Measurements from ENCODE around the gene NAALADL2.
"Not testable (repeated sequence)": the region's sequence is repeated elsewhere in the genome, so short reads cannot be mapped to it uniquely, and the experiment has no call there.

The NAALADL2 gene

GRCh38 chr3:175248832-175249231, 389.7 kb downstream of the NAALADL2 start:
- DNase-seq (ENCODE audit: low read depth in 2 of 3, low spot score in 2 of 3), result no peak

DNA sequence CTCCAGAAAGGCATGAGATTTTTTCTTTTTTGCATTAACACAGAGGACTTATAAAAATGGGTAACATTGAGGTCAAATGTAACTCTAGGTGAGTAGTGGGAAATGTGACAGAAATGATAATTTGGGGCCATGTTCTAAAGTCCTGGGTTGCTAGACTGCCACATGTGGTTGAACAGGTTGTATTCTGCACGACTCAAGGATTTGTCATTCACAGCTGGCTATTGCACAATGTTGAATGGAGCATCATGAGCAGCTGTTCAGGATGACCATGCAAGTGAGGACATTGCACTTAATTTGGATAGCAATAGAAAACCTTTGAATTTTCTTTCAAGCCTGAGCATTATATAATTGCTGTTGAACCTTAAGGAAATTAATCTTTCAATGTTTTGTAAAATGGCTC, 396.6 kb downstream of the NAALADL2 start:
- no peak for DNase-seq (ENCODE audit: low read depth in 2 of 3, low spot score in 2 of 3)

DNA sequence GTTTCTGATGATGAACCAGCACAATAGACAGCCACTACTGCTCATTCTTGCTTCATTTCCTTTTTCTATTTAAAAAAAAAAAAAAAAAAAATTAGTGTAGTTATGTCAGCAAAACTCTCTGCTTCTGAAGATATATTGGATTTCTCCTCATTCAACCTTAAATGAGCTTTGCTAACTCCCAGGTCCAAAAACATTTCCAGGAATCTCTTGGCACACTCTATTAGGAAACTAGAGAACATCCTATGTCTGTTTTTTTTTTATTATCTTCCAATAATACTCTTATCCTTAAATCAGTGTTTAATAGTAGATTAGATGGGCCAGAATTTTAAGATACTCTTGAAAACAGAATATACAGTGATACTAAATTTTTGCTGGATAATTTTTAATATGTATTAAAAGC, 398.0 kb downstream of the NAALADL2 start:
- no peak for DNase-seq (ENCODE audit: low read depth in 2 of 3, low spot score in 2 of 3)

- no peak for DNase-seq (ENCODE audit: low read depth in 2 of 3, low spot score in 2 of 3)
Measured at GRCh38 chr3:175258763-175259162, 399.6 kb downstream of the NAALADL2 start.

DNA sequence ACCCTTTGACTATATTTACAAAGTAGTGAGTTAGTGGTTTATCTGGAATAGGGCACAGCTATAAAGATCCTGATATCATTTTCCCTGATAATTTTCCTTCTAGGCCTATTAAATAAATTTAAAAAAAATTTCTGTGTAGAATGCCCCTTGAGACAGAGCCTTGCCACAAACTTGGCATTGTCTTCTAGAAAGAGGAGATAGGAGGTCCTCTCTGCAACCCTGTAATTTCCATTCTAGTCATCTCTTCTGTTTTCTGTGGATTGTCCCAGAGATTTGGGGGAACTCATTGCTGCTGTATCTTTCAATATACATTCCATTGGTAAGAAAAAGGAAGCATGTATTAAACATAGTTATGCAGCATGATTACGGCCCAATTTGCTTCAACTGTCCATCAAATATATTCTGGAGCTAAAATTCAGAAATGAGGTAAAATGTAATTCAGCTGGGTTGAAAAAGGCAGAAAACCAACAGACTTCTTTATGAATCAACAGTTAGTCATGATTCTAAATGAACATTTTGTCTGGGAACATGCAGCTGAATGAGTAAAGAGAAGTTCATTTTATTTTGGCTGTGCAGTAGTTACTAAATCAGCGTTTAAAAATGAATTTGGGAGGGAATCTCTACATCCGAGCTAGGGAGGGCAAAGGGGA, 401.1 kb downstream of the NAALADL2 start:
- no peak for DNase-seq (ENCODE audit: low read depth in 2 of 3, low spot score in 2 of 3)

GRCh38 chr3:175266478-175266877, 407.3 kb downstream of the NAALADL2 start:
- no peak for DNase-seq (ENCODE audit: low read depth in 2 of 3, low spot score in 2 of 3)

GRCh38 chr3:175267121-175267531, 408.0 kb downstream of the NAALADL2 start:
- DNase-seq (ENCODE audit: low read depth in 2 of 3, low spot score in 2 of 3), result no peak

GRCh38 chr3:175267561-175267960, 408.4 kb downstream of the NAALADL2 start:
- DNase-seq (ENCODE audit: low read depth in 2 of 3, low spot score in 2 of 3), result no peak

DNA sequence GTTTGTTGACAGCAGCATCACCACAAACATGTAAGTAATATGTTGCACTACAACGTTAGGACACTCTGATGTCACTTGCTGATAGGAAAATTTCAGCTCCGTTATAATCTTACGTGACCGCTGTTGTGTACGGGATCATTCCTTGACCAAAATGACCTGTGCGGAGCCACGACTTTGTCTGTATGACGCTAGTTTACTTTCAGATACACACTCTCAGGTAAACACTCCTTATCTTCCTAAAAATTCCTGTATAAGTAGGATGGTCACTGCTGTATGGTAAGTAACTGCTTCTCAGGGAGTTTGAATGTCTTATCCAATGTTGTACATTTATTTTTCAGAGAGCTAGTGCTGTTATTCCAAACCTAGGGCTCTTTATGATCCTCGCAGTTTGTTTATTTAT, 410.3 kb downstream of the NAALADL2 start:
- DNase-seq (ENCODE audit: low read depth in 2 of 3, low spot score in 2 of 3), result no peak

- no peak for DNase-seq (ENCODE audit: low read depth in 2 of 3, low spot score in 2 of 3)
Measured at GRCh38 chr3:175270198-175270837, 411.2 kb downstream of the NAALADL2 start.

- DNase-seq (ENCODE audit: low read depth in 2 of 3, low spot score in 2 of 3), result no peak
Measured at GRCh38 chr3:175270866-175271265, 411.7 kb downstream of the NAALADL2 start.

DNA sequence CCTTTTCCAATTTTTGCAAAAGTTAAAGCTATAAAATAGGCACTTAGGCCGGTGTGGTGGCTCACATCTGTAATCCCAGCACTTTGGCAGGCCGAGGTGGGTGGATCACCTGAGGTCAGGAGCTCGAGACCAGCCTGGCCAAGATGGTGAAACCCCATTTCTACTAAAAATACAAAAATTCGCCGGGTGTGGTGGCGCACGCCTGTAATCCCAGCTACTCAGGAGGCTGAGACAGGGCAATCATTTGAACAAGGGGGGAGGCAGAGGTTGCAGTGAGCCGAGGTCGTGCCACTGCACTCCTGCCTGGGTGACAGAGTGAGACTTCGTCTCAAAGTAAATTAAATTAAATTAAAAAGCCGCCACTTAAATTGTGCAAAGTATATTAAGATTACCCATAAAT, 412.3 kb downstream of the NAALADL2 start:
- not testable (repeated sequence) for DNase-seq (ENCODE audit: low read depth in 2 of 3, low spot score in 2 of 3)

DNA sequence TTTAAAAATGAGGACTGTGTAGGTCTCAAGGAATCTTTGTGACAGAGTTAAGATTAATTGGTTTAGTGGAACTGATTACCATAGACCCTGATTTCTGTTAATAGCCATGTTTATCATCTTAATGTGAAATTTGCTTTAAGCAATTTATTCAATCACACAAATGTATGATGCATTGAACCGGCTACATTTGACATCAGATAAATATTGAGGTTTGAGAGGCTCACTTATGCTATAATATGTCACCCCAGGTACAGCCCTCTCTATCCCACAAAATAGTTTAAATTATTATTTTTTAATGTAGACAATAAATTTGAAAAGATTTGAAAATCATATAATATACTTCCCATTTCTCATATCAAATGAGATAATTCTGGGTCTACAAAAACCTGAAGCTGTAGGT, 413.3 kb downstream of the NAALADL2 start:
- no peak for DNase-seq (ENCODE audit: low read depth in 2 of 3, low spot score in 2 of 3)

DNA sequence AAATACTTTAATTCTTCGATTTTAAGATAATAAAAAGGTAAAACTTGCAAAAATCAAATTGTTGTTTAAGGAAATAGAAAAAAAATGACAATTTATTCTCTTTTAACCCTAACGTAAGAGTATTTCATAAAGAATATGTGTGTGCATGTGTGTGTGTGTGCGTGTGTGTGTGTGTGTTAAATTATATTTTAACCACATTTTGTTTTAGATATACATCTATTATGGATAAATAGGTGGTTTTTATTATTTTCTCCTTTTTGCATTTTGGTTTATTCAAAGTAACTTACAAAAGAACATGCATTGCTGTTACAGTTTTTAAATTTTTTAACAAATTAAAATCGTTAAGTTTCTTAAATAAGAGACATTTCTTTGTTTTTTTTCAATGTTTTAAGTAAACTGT, 414.4 kb downstream of the NAALADL2 start:
- no peak for DNase-seq (ENCODE audit: low read depth in 2 of 3, low spot score in 2 of 3)

DNA sequence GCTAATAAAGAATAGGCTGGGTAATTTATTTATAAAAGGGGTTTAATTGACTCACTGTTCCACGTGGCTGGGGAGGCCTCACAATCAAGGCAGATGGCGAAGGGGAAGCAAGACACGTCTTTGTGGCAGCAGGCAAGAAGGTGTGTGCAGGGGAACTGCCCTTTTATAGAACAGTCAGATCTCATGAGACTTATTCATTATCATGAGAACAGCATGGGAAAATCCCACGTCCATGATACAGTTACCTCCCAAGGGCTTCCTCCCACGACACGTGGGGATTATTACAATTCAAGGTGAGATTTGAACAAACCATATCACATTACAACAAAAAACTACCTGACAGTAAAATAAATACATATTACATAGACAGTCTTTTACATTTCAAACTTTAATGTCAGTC, 414.9 kb downstream of the NAALADL2 start:
- no peak for DNase-seq (ENCODE audit: low read depth in 2 of 3, low spot score in 2 of 3)

DNA sequence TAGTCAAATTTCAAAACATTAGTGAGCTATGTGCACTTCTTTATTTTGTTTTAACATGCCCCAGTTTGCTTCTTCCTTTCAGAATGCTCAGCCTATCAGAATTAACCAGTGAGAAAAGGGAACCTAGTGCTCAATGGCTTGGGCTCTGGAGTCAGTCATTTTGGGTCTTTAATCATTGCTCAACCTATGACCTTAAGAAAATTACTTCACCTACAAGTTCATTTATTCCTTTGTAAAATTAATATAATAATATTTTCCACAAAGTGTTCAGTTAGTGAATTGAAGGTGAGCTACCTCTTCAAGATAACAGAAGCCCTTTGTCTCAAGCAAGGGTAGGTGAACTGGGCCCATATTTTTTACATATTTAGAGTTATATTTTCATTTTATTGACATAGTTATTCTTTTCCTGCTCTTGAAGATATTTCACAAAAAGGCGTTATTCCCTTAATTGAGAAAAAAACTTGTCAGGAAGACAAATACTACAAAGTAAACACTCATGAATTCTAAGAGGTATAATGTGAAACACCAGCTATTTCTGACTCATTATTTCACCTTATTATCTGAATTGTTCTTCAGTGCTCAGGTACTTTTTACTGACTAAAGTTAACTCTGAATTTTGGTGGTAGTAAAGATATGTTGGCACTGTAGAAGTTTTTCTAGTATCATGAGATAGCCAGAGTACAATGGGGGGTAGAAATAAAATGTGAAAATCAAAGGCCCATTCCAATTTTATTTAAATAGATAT, 415.5 kb downstream of the NAALADL2 start:
- DNase-seq (ENCODE audit: low read depth in 2 of 3, low spot score in 2 of 3), result no peak

- DNase-seq (ENCODE audit: low read depth in 2 of 3, low spot score in 2 of 3), result no peak
Measured at GRCh38 chr3:175278680-175279079, 419.5 kb downstream of the NAALADL2 start.

DNA sequence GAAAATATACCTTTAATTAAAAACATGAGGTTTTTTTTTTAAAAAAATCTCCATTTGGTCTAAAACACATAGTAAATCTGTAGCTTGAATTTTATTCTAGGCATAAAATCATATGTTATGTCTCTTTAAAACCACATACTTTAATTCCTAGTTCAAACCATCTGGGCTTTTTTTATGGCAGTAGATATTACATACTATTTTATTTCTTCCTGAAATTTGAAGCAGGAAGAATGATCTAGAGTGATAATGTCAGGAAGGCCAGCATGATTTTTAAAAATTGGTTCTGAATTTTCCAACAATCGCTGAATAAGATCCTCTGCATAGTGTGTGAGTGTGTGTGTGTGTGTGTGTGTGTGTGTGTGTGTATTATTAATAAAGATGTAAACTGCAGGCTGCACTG, 420.3 kb downstream of the NAALADL2 start:
- DNase-seq (ENCODE audit: low read depth in 2 of 3, low spot score in 2 of 3), result no peak

- DNase-seq (ENCODE audit: low read depth in 2 of 3, low spot score in 2 of 3), result no peak
Measured at GRCh38 chr3:175279911-175280310, 420.8 kb downstream of the NAALADL2 start.

DNA sequence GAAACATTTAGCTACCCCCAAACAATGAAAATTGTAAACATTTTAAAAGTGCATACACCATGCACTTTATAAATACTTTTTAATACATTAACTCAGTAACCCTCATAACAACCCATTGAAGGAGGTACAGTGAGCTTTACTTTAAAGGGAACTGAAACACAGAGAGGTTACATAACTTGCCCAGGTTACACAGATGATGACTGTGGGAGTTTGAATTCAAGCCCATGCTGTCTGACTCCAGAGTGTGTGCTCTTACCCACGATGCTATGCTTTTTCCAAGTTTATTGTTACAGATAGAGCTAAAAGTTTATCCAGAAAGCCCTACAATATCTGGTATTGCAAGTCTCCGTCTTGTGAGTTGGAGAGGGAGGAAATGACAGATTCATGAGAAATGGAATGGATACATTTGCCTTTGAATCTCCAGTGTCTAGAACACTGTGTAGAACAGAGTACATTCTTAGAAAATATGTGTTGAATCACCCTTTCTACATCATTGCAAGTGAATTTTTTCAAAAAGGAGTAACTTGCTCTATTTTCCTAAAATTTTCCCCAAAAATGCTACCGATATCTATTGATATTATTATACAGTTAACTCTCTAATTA, 428.3 kb downstream of the NAALADL2 start:
- DNase-seq (ENCODE audit: low read depth in 2 of 3, low spot score in 2 of 3), result no peak

- DNase-seq (ENCODE audit: low read depth in 2 of 3, low spot score in 2 of 3), result no peak
Measured at GRCh38 chr3:175288621-175289020, 429.5 kb downstream of the NAALADL2 start.

DNA sequence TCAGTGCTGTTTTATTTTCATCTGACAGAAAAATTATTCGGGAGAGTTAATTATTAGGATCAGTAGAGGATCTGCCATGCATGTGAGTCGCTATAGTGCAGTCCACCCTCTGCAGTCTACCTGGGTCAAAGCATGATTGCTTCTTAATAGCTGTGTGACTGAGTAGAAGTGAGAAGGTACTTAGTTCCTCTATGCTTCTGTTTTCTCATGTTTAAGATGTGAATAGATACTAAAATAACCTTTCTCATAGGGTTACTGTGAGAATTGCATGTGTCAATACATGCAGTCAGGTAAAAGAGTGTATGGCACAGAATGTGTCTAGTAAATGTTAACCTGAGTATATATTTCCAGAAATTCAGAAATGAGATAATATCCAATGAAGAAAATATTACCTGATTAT, 435.7 kb downstream of the NAALADL2 start:
- DNase-seq (ENCODE audit: low read depth in 2 of 3, low spot score in 2 of 3), result no peak
